Measurements from ENCODE around the gene DEDD. TPM values are rescaled to one million over a fixed set of nuclear protein-coding genes. Genes with fewer than 3 reads are reported as not detected.

DEDD gene
- polyA plus RNA-seq, 2 of the 4 experiments (the other 2 are of a cell fraction): 25.3 to 38.4 TPM

DNA sequence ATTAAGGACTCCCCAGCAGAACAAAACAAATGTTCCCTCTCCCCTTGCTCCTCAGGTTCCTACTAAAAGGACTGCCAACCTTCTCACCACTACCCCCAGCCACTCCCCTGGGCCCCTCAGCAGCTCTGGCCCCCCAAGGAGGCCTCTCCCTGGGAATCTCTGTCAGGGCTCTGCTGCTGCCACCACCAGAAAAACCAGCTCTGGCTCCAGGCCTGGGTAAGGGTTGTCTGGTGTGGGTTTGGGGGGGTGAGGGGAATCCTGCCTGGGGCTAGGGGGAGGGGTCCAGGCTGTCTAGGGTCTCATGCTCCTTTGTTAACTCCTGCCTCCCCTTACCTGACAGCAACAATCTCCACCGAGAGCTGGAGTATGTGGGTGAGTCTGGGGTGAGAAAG, 47.9 kb downstream of the DEDD start:
- Histone ChIP-seq H3K4me3 (no peak overlapping the region), H3K9me3 (no peaks in the 10 kb centered on the region), H3K4me1 (peaks cover 66% of the 10 kb centered on the region), H3K4me2 (peak overlapping the region; percentile 69), H3K27ac (peak overlapping the region; percentile 88)
- ChIA-PET POLR2A (interaction anchor here (0.9 kb wide), 1 partner anchor 39 kb away, joined by 4 read pairs; the partner anchor contains the start of gene USF1), CTCF (interaction anchor here (0.6 to 12.7 kb wide), 7 partner anchors 11 to 91 kb away, joined by 3 to 167 read pairs (median 4); partner anchors contain the start of genes ARHGAP30 and KLHDC9)
- FAIRE-seq: no peak
- TF ChIP-seq TP53 (CRISPR knock-in tag; IDR thresholded peaks at IDR 0.05) (no peak), JUN (IDR thresholded peaks at IDR 0.05) (no peak), RARB (CRISPR knock-in tag; IDR thresholded peaks at IDR 0.05) (no peak), FOXS1 (CRISPR knock-in tag; IDR thresholded peaks at IDR 0.05) (no peak)
- TF ChIP-seq, protein P1, sequence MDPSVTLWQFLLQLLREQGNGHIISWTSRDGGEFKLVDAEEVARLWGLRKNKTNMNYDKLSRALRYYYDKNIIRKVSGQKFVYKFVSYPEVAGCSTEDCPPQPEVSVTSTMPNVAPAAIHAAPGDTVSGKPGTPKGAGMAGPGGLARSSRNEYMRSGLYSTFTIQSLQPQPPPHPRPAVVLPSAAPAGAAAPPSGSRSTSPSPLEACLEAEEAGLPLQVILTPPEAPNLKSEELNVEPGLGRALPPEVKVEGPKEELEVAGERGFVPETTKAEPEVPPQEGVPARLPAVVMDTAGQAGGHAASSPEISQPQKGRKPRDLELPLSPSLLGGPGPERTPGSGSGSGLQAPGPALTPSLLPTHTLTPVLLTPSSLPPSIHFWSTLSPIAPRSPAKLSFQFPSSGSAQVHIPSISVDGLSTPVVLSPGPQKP (IDR thresholded peaks at IDR 0.05; ENCODE audit: low read depth, low read length): no peak
- no peak for DNase-seq (ENCODE audit: low read depth in 1 of 2, low spot score in 1 of 2)
- 86% methylated on average over 1 of the region's 1 CpG for WGBS (ENCODE audit: missing lambda C conversion rate)
- ATAC-seq: no peak

DNA sequence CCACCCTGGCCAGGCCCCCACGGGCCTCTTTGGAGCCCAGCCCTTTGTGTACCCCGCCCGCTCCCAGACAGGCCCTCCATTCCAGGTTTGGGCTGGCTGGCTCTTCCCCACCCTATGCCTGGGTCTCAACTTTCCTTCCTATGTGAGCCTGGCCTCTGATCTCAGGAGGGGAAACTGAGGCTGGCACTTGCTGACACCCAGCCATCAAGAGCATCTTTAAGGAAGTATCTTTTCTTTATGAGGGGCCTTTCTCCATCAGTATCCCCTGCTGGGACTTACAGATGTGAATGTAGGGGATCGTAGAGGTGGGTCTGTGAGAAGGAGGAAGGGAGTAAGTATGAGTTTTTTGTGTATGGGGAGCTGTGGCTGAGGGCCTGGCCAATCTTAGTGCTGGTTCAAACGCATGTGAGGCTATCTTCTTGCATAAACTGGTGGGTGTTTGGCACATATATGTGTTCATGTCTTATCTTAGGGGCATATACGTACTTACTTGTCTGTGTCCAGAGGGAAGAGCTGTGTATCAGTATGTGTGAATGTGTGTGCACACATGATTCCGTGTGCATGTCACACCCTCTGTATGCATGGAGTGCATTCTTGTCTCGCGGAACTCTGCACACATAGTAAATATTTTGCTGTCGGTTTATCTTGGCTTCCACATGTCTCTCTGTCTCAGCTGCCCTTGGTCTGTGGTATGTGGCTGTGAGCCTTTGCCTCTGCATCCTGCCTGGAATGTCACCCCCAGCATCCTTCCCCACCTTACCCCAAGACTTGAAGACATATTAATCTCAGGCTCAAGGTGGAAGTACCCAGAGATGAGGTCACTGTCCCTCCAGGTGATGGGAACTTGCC, 48.5 kb downstream of the DEDD start:
- ATAC-seq (peak; percentile 3 to 7; a peak in 2 of 6 replicates), DNase-seq (ENCODE audit: low read depth in 1 of 2, low spot score in 1 of 2) (no peak), FAIRE-seq (no peak)
- Histone ChIP-seq H3K4me2 (peak overlapping the region; percentile 69), H3K27ac (peak overlapping the region; percentile 88), H3K9me3 (no peaks in the 10 kb centered on the region), H3K4me1 (peaks cover 64% of the 10 kb centered on the region), H3K4me3 (no peak overlapping the region)
- TF ChIP-seq CBX8 (IDR thresholded peaks at IDR 0.05) (no peak), RARB (CRISPR knock-in tag; IDR thresholded peaks at IDR 0.05) (no peak), EP300 (IDR thresholded peaks at IDR 0.05) (0 out of 5 replicates have a peak, but pooled peaks of 1 of the 2 experiments have one; percentile 0), HOXA7 (CRISPR knock-in tag; IDR thresholded peaks at IDR 0.05) (no peak), RAD21 (conservative IDR thresholded peaks at IDR 0.05 in 1 of 2, IDR thresholded peaks at IDR 0.05 in 1 of 2) (0 out of 5 replicates have a peak, but pooled peaks of 1 of the 2 experiments have one; percentile 3), PHF8 (IDR thresholded peaks at IDR 0.05; ENCODE audit: borderline replicate concordance, low read depth) (no peak), RFX5 (IDR thresholded peaks at IDR 0.05) (no peak)
- TF ChIP-seq, protein P2, sequence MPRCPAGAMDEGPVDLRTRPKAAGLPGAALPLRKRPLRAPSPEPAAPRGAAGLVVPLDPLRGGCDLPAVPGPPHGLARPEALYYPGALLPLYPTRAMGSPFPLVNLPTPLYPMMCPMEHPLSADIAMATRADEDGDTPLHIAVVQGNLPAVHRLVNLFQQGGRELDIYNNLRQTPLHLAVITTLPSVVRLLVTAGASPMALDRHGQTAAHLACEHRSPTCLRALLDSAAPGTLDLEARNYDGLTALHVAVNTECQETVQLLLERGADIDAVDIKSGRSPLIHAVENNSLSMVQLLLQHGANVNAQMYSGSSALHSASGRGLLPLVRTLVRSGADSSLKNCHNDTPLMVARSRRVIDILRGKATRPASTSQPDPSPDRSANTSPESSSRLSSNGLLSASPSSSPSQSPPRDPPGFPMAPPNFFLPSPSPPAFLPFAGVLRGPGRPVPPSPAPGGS (IDR thresholded peaks at IDR 0.05): no peak
- TF ChIP-seq, protein P3, sequence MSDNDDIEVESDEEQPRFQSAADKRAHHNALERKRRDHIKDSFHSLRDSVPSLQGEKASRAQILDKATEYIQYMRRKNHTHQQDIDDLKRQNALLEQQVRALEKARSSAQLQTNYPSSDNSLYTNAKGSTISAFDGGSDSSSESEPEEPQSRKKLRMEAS (IDR thresholded peaks at IDR 0.05): no peak
- WGBS (ENCODE audit: missing lambda C conversion rate): 84% methylated on average over 7 of the region's 10 CpGs
- POLR2A ChIA-PET: interaction anchor here (0.9 kb wide), 1 partner anchor 39 kb away, joined by 4 read pairs; the partner anchor contains the start of gene USF1
- CTCF ChIA-PET: interaction anchor here (0.8 to 12.7 kb wide), 9 partner anchors 10 to 90 kb away, joined by 4 to 167 read pairs (median 6); partner anchors contain the start of genes ARHGAP30 and KLHDC9

DNA sequence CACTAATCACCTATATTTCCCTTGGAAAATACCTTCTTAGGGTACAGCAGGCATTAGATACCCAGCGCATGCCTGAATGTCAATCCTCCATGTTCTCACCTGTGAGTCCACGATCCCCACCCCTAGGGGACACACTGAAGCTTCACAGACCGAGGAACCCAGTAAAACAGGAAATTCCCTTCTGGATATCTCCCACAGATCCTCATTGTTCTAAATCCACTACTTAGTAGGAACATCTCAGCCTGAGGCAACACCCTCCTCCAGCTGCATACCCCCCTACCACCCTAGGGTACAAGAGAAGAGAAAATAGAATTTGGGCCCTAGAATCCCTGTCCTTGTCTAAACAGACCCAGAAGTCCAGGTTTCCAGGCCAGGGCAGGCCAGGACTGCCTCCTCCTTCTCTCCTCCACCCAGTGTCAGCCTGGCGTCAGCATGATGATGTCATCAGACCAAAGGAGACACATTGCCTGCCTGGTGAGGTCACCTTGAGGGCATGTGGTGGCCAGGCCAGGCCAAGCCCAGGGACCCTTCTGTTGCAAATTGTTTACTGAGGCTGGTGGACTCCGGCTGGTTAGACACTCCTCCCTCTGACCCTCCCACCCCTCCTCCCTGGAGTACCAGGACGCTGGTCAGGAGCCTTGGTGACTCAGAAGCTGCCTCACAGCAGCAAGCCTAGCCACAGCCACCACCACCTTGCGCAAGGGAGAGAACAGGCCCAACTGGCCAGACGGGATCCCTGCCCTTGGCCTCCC, 49.3 kb downstream of the DEDD start:
- ATAC-seq (peak; percentile 90 to 91), DNase-seq (ENCODE audit: low read depth in 1 of 2, low spot score in 1 of 2) (peak; percentile 69 to 91), FAIRE-seq (peak; percentile 23)
- no peak overlapping the region for H3K4me3 ChIP-seq
- peaks cover 56% of the 10 kb centered on the region for H3K4me1 ChIP-seq
- peak overlapping the region; percentile 69 for H3K4me2 ChIP-seq
- H3K27ac ChIP-seq: peak overlapping the region; percentile 88
- POLR2A ChIA-PET: interaction anchor here (1.6 kb wide), 1 partner anchor 38 kb away, joined by 3 read pairs; no protein-coding TSS in a partner anchor
- 31% methylated on average over 6 of the region's 8 CpGs for WGBS (ENCODE audit: missing lambda C conversion rate)
- no peaks in the 10 kb centered on the region for H3K9me3 ChIP-seq
- CTCF ChIA-PET: interaction anchor here (1.2 to 12.7 kb wide), 5 partner anchors 9 to 24 kb away, joined by 4 to 167 read pairs (median 6); partner anchors contain the start of gene KLHDC9
- no peak for TF ChIP-seq HOXB5 (CRISPR knock-in tag; IDR thresholded peaks at IDR 0.05)
- TF ChIP-seq, protein P4, sequence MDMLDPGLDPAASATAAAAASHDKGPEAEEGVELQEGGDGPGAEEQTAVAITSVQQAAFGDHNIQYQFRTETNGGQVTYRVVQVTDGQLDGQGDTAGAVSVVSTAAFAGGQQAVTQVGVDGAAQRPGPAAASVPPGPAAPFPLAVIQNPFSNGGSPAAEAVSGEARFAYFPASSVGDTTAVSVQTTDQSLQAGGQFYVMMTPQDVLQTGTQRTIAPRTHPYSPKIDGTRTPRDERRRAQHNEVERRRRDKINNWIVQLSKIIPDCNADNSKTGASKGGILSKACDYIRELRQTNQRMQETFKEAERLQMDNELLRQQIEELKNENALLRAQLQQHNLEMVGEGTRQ (IDR thresholded peaks at IDR 0.05): no peak
- TF ChIP-seq RCOR1 (IDR thresholded peaks at IDR 0.05; ENCODE audit: low read depth, low read length): no peak
- TF ChIP-seq FOSL2 (IDR thresholded peaks at IDR 0.05): peak; percentile 73; the same call in 1 of the 2 replicates
- TF ChIP-seq FOSL2 (CRISPR knock-in tag; IDR thresholded peaks at IDR 0.05): peak; percentile 88
- TF ChIP-seq, protein P2 (IDR thresholded peaks at IDR 0.05): 0 out of 3 replicates have a peak, but pooled peaks have one; percentile 10
- TF ChIP-seq ZFP36 (IDR thresholded peaks at IDR 0.05; ENCODE audit: borderline replicate concordance, partially characterized antibody): no peak
- TF ChIP-seq NFE2L2 (conservative IDR thresholded peaks at IDR 0.05; ENCODE audit: low read length): no peak
- TF ChIP-seq JUNB (IDR thresholded peaks at IDR 0.05): peak; percentile 60
- no peak for TF ChIP-seq HOXB13 (CRISPR knock-in tag; IDR thresholded peaks at IDR 0.05; ENCODE audit: low read depth)
- TF ChIP-seq GATA3 (IDR thresholded peaks at IDR 0.05; ENCODE audit: borderline replicate concordance): no peak; the same call in 1 of the 2 replicates
- no peak for TF ChIP-seq ZSCAN20 (CRISPR knock-in tag; IDR thresholded peaks at IDR 0.05)
- TF ChIP-seq RARB (CRISPR knock-in tag; IDR thresholded peaks at IDR 0.05): 0 out of 2 replicates have a peak, but pooled peaks have one; percentile 35
- TF ChIP-seq TP53 (CRISPR knock-in tag; IDR thresholded peaks at IDR 0.05): no peak
- TF ChIP-seq CEBPB (IDR thresholded peaks at IDR 0.05): peak; percentile 80 to 94
- TF ChIP-seq RAD21 (conservative IDR thresholded peaks at IDR 0.05 in 1 of 2, IDR thresholded peaks at IDR 0.05 in 1 of 2): peak in 1 of 2 experiments; percentile 35; a peak in 2 of 5 replicates

Data from A549 (cell line).